HG02759 (cell line): ENCODE measurements around the gene FGD4.

ENCODE experiments used
- ATAC-seq: cut with Tn5 transposase; IDR thresholded peaks from one replicate; pipeline ENCODE4 v1.9.1; 2021; ENCODE audit warnings: mild to moderate bottlenecking, moderate library complexity; ENCODE audit not compliant: unreplicated experiment

FGD4 gene

DNA sequence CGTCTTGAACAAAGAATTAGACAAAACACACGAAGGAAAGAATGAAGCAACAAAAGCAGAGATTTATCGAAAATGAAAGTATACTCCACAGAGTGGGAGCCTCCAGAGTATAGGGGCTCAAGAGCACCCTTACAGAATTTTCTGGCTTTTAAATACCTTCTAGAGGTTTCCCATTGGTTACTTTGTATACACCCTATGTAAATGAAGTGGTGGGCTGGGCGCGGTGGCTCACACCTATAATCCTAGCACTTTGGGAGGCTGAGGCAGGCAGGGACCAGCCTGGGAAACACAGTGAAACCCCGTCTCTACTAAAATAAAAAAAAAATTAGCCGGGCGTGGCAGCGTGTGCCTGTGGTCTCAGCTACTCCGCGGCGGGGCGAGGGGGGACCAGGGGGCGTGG lies 266.7 kb downstream of the FGD4 start:
- no peak for ATAC-seq

- no peak for ATAC-seq
Measured at GRCh38 chr12:32669584-32669983, 270.2 kb downstream of the FGD4 start.

DNA sequence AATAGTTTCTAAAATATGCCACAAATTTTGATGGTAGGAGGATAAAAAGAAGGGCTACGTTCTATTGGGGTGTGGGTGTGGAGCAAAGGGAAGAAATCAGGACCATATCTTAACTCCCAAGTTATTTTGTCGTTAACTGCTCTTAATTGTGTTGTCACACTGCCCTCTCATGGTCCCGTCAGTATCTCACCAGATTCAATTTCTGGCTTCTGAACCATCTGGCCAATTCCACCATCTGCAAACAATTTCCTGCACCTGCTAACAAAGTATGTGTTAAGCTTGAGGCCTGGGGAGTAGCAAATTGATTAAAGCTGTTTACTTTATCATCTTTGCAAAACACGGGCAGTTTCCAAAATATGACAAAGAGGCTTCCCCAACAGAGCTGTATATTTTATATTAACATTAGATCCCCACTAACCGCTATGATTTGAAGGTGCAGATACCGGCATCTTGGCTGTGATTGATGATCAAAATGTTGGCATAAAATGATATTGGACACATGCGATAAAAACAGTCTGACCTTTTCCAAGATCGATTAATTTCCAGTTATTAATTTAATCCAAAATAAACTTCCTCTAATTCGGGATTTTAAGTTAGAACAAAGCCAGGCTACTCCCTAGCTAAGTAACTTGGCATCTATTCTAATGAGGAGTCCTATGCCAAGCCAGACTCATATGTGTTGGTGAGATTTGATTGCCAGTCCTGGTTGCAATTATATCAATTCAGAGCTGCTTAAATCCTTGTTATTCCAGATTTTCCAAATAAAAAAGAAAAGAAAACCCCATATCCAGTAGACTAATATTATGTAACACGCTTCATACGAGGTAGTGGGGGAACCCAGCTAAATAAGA lies 272.8 kb downstream of the FGD4 start:
- peak; percentile 31 for ATAC-seq

- peak; percentile 96 for ATAC-seq
Measured at GRCh38 chr12:32679091-32679919, 279.9 kb downstream of the FGD4 start, which contains the start of gene DNM1L. Gene DNM1L (plus strand): TSS chr12:32679301. CDS start chr12:32679364, 63 bp downstream.

DNA sequence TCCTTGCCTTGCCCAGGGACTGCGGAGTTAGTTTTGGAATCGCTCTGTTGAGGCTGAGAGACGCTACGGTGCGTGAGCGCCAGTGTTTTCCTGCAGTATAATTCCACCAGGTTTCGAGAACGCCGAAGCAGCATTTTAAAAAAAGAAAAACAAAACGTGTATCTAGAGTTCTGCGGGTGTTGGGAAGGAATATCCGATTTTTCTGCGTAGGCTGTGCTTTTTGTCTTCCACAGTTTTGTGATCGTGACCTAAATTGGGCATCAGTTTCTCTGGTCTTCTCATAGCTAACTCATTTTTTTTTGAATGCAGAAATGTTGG lies 280.5 kb downstream of the FGD4 start:
- no peak for ATAC-seq

DNA sequence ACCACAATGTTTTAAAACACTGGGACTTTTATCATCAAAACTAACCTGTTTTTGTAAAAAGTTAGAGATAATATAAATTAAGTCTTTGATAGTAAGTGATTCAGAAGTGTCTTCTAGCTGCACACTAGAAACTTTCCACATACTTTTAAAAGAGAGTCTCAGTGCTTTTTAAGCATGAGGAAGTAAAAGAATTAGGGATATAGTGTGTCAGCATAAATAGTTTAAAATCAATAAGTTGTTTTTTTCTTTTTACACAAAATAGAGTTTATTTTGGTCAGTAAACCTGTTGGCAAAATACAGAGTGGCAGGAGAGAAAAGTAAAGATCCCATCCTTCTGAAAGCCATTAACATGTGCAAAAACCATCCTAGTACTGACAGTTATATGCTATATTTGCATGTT lies 281.4 kb downstream of the FGD4 start:
- ATAC-seq = no peak

GRCh38 chr12:32681272-32681671 lies 281.9 kb downstream of the FGD4 start:
- ATAC-seq = no peak

DNA sequence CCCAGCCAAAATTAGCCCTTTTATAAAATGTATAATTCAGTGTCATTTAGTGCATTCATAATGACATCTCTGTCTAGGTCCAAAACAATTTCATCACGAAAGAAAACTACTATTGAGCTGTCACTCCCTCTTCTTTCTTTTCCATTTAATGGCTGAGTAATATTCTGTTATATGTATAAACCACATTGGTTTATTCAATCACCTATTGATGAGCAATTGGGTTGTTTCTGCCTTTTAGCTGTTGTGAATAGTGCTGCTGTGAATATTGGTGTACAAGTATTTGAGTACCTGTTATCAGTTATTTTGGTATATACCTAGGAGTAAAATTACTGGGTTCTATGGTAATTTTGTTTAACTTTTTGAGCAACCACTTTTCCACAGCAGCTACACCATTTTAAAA lies 287.0 kb downstream of the FGD4 start:
- ATAC-seq = no peak

DNA sequence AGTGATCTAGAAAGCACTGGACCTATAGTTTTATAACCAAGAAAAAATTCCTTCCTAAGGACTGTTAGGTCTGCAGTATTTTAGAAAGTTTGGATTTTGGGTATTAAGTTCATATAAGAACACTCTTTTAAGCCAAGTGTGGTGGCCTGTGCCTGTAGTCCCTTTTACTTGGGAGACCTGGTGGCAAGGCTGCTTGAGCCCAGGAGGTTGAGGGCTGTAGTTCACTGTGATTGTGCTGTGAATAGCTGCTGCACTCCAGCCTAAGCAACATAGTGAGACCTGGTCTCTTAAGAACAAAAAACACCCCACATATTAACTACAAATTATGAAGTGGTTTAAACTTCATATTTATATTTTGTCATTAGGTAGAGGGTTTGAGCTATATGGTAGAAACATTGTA lies 289.4 kb downstream of the FGD4 start:
- ATAC-seq = no peak

GRCh38 chr12:32690927-32691326 lies 291.6 kb downstream of the FGD4 start:
- ATAC-seq = no peak

- ATAC-seq = no peak
Measured at GRCh38 chr12:32692358-32692757, 293.0 kb downstream of the FGD4 start.

DNA sequence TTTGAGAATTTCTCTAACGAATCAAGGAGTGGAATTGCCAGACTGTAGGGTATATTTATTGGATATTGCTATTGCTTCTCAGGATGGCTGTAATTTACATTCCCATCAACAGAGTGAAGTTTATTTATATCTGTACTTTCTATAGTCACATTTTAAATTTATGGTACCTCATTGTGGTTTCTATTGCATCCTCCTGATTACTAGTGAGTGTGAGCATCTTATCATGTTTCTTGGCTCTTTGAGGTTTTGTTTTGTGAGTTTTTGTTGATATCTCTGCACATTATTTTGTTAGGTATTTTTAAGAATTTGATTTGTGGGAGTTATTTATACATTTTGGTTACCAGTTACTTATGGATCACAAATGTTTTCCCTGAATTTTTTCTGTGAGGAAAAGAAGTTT lies 293.7 kb downstream of the FGD4 start:
- no peak for ATAC-seq
